Chondrocyte (in vitro differentiated cells): Measurements from ENCODE around the gene FERMT3. TPM values are rescaled to one million over a fixed set of nuclear protein-coding genes. Genes with fewer than 3 reads are reported as not detected.

ENCODE experiments used
- DNase-seq: peaks from one replicate; pipeline ENCODE4 v3.0.0; 2021; ENCODE audit warnings: mixed read lengths, low spot score
- H3K27ac Mint-ChIP-seq: one replicate; pipeline ENCODE4 v1.8.0; 2021; ENCODE audit warnings: mild to moderate bottlenecking, moderate library complexity, mixed read lengths; ENCODE audit not compliant: unreplicated experiment
- H3K27me3 Mint-ChIP-seq: 2 replicates; pipeline ENCODE4 v1.8.0; 2021; ENCODE audit warnings: low read depth, mixed read lengths
- H3K36me3 Mint-ChIP-seq: 2 replicates; pipeline ENCODE4 v1.8.0; 2021; ENCODE audit warnings: low read depth, mixed read lengths
- H3K4me1 Mint-ChIP-seq: 2 replicates; pipeline ENCODE4 v1.8.0; 2021; ENCODE audit warnings: low read depth, mild to moderate bottlenecking, mixed read lengths
- H3K4me3 Mint-ChIP-seq: one replicate; pipeline ENCODE4 v1.8.0; 2021; ENCODE audit warnings: mild to moderate bottlenecking, moderate library complexity, mixed read lengths; ENCODE audit not compliant: unreplicated experiment
- H3K9me3 Mint-ChIP-seq: 2 replicates; pipeline ENCODE4 v1.8.0; 2021; ENCODE audit warnings: low read depth, mixed read lengths
- total RNA-seq: library from RNA; stranded (reverse); gene quantifications from 3 replicates; pipeline ENCODE4 v1.2.1, GENCODE V29; 2021
- TF ChIP-seq, protein P1 (sequence below): fragments of 200-600 bp; sonication (generic); IDR thresholded peaks from 2 replicates; pipeline ENCODE4 v1.5.0; 2021; ENCODE audit warnings: antibody characterized with exemption, mild to moderate bottlenecking, moderate library complexity

FERMT3 gene
- total RNA-seq, 1 donor from 2014 or later, result 1.5 TPM

DNA sequence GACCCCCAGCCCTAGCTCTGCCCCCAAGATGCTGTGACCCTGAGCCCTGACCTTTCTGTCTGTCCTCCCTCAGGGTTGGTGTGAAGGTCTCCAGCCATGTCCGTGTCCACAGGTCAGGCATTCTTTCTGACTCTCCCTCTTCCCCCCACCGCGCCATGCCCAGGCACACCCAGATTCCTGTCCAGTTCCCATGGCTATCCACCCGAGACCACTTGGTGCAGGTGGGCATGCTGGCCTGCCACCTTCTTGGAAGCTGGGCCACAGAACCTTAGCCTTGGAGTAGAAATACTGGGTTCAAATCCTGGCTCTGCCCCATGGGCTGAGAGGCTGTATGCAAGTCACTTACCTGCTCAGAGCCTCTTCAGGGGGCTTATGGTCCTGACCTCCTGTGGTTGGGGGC, 42.5 kb downstream of the FERMT3 start:
- no peak overlapping the region for H3K4me3 Mint-ChIP-seq
- TF ChIP-seq, protein P1, sequence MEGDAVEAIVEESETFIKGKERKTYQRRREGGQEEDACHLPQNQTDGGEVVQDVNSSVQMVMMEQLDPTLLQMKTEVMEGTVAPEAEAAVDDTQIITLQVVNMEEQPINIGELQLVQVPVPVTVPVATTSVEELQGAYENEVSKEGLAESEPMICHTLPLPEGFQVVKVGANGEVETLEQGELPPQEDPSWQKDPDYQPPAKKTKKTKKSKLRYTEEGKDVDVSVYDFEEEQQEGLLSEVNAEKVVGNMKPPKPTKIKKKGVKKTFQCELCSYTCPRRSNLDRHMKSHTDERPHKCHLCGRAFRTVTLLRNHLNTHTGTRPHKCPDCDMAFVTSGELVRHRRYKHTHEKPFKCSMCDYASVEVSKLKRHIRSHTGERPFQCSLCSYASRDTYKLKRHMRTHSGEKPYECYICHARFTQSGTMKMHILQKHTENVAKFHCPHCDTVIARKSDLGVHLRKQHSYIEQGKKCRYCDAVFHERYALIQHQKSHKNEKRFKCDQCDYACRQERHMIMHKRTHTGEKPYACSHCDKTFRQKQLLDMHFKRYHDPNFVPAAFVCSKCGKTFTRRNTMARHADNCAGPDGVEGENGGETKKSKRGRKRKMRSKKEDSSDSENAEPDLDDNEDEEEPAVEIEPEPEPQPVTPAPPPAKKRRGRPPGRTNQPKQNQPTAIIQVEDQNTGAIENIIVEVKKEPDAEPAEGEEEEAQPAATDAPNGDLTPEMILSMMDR, result no peak
- no peaks in the 10 kb centered on the region for H3K36me3 Mint-ChIP-seq
- no peak for DNase-seq
- H3K4me1 Mint-ChIP-seq, result peaks cover 35% of the 10 kb centered on the region
- H3K27me3 Mint-ChIP-seq, result no peaks in the 10 kb centered on the region
- H3K27ac Mint-ChIP-seq, result no peak overlapping the region
- no peaks in the 10 kb centered on the region for H3K9me3 Mint-ChIP-seq

DNA sequence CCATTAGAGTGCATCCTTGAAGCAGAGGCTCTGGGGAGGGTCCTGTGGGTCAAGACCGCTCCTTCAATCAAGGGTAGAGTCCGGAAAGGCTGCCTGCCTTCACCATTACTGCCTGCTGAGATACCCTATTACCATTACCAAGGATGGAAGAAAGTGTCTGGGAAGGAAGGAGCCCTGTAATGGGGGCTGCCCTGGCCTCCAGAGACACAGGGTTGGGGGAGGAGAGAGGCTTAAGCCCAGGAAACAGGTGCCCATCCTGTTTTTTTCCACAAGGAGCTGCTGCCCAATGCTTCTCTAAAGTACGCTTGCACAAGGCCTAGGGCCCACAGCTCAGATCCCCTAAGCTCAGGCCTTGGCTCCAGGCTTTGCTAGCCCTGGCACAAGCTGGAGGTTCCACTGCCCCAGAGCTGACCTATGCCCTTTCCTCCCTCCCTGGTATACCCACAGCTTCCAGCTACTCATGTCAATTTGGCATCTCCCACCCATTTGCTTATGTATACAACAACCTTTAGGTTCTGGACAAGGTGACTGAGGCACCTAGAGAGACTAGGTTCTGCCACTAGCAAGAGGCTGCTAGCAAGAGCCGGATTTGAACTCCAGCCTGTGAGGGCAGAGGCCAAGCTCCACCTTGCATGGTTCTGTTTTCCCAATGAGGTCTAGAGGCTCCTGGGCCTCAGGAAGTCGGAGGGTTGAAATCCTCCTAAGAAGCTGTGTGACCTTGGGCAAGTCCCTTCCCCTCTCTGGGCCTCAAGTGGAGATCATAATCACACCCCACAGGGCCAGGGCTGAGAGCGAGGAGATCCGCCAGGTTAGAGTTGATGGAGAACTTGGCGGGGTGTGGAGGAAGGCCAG, 43.3 kb downstream of the FERMT3 start:
- no peak overlapping the region for H3K4me3 Mint-ChIP-seq
- DNase-seq, result no peak
- H3K36me3 Mint-ChIP-seq, result no peaks in the 10 kb centered on the region
- peaks cover 34% of the 10 kb centered on the region for H3K4me1 Mint-ChIP-seq
- TF ChIP-seq, protein P1, result no peak
- no peak overlapping the region for H3K27ac Mint-ChIP-seq
- H3K9me3 Mint-ChIP-seq, result no peaks in the 10 kb centered on the region
- H3K27me3 Mint-ChIP-seq, result no peaks in the 10 kb centered on the region

DNA sequence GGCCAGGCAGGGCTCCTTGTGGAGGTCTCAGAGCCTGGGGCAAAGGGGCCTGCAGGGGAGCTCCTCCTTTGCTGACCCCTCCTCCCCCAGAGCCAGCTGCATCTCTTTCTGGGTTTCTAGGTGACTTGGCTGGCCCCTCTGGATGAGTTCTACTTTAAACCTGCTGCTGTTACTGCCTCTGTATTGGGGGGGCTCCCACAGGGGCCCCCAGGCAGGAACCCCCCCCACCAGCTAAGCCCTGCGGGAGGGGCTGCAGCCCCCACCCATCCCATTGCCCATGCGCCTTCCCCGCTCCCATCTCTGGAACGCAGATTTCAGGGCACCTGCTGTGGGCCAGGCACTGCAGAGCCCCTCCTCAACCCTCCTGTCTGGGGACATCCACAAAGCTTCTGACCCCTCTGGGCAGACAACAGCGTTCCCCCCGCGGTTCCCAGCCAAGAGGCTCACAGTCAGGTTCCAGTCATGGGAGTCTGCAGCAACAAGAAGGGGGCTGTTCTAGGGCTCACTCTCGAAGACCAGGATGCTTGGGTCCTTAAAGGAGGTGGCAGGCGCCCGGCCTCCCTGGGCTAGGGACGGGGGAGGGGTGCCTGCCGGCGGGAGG, 44.0 kb downstream of the FERMT3 start:
- no peak for DNase-seq
- Mint-ChIP-seq H3K27ac (no peak overlapping the region), H3K4me1 (peaks cover 30% of the 10 kb centered on the region), H3K4me3 (peak overlapping the region; percentile 77), H3K27me3 (no peaks in the 10 kb centered on the region), H3K9me3 (no peaks in the 10 kb centered on the region), H3K36me3 (no peaks in the 10 kb centered on the region)
- TF ChIP-seq, protein P1, result no peak

DNA sequence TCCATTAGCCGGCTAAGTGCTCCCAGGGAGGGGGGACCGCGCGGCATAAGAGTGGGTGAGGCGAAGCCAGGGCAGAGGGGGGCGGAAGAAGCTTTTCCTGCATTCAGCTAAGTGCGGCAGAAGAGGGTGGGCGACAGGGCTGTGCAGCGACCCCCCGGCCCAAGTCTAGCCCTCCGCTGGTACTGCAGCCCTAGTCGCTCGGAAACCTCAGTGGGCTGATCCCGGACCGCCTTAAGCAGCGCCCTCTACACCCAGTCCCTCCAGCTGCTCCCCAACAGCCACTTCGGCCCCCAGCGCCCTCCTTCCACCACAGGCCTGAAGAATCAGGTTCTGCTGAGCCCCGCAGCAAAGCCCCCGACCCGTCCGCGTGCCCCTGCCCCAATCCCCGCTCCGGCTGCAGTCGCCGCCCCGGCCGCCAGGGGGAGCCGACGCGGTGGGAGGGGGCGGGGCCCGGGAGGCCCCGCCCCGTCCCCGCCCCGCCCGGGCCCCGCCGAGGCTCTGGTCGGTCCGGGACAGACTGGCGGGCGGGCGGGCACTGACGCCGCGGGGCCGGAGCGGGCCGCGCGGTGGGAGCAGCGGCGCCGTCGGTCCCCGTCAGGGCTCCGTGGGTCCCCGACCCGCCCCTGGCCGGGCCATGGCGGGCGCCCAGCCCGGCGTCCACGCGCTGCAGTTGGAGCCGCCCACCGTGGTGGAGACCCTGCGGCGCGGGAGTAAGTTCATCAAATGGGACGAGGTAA, 44.7 kb downstream of the FERMT3 start, which contains the start of gene PLCB3:
Gene PLCB3 (plus strand): TSS at position 515 of the 737 bp plus-strand sequence. CDS start 120 bp downstream, at position 635.
- Mint-ChIP-seq H3K4me3 (peak within 1 kb of the TSS; percentile 91), H3K27me3 (no peaks in the 10 kb centered on the region), H3K4me1 (peaks cover 30% of the 10 kb centered on the region), H3K27ac (peak within 1 kb of the TSS; percentile 75), H3K9me3 (no peaks in the 10 kb centered on the region), H3K36me3 (peaks cover under 1% of the 10 kb centered on the region)
- DNase-seq, result no peak
- TF ChIP-seq, protein P1, result peak; percentile 87

DNA sequence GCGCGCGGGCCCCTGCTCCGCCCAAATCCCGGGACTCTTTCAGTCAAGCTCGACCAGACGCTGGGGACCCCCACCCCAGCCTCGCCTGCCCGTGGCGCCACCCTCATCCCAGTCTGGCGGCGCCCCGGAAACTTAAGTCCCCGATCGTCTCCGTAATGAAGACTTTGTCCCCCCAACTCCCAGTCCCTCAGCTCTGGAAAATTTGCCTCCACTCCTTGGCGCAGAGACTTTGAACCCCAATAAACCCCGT, 45.2 kb downstream of the FERMT3 start:
- TF ChIP-seq, protein P1, result no peak
- Mint-ChIP-seq H3K9me3 (no peaks in the 10 kb centered on the region), H3K4me1 (peaks cover 30% of the 10 kb centered on the region), H3K27ac (peak overlapping the region; percentile 75), H3K27me3 (no peaks in the 10 kb centered on the region), H3K4me3 (peak overlapping the region; percentile 91), H3K36me3 (peaks cover 3% of the 10 kb centered on the region)
- DNase-seq, result no peak
